GM18909 (cell line): Measurements from ENCODE around the gene DISC1.

Source experiments
- ATAC-seq: cut with Tn5 transposase; IDR thresholded peaks from one replicate; pipeline ENCODE4 v1.9.1; 2021; ENCODE audit warnings: mild to moderate bottlenecking; ENCODE audit not compliant: unreplicated experiment, poor library complexity

Gene DISC1

DNA sequence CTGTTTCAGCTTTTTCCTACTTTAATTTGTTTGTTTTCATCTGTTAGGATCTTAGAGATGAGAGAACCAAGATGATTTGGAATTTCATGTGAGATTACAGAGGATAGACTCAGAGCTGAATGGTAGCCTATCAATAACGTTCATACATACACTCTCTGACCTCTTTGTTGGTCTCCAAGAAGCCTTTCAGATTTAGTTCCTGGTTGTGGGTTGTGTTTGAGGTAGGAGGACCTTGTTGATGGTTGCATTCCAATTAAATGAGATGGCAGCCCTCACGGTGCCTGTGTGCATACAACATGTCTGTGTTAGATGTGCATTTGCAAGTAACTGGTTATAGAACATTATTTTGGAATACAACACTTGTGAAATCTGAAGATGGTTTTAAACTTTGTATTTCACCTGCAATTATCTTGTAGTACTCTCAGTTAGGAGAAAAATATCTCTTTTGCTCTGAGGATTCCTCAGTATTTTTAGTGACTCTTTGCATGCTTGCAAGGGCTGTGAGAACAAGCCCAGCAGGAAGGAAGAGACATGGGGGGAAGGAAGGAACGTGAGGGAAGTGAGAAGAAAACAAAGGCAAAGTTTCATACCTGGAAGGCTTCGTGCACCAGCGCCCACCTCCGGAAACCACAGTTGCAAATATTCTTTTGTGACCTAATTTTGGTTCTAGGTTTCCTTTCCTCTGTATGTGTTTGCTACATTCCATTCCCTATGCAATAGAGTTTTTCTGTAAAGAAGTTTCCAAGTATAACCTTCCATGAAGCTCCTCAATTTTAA, 291.8 kb downstream of the DISC1 start:
- no peak for ATAC-seq

DNA sequence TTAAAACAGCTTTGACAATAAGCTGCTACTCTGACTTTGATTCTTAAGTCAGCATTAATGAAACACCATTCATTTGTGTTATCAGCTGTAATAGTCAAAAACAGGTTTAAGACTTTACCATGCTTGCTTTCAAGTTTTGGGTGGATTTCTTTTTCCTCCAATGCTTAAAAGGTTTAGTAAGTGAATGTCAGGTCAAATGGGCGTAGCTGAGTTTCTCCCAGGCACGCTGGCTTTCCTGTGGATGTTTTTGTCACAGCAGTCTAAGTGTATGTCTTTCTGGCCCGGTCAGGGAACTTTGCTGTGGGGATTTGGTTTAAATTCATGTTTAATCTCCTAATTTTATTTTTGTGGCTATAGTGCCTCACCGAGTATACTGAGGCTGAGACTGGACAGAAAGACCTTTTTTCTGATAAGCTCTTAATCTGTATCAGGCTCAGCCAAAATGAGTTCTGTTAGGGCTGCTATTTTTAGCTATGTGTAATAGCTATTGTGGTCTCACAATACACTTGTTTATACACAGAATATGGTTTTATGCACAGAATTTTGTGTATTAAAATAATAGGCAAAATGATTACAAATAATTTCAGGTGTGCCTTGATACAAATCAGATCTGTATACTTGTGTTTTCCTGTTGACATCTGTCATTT, 292.8 kb downstream of the DISC1 start:
- no peak for ATAC-seq

DNA sequence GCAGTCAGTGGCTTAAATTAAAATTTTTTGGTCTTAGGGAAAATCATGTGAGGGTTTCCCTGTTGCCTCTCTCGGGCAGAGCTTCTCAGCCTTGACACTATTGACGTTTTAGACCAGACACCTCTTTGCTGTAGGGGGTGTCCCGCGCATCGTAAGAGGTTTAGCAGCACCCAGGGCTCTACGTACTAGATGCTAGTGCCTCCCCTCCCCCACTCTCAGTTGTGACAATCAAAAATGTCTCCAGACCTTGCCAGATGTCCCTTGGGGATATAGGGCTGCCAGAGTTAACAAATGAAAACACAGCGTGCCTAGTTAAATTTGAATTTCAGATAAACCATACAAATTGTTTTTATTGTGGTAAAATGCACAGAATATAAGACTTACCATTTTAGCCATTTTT, 293.3 kb downstream of the DISC1 start:
- ATAC-seq = no peak

DNA sequence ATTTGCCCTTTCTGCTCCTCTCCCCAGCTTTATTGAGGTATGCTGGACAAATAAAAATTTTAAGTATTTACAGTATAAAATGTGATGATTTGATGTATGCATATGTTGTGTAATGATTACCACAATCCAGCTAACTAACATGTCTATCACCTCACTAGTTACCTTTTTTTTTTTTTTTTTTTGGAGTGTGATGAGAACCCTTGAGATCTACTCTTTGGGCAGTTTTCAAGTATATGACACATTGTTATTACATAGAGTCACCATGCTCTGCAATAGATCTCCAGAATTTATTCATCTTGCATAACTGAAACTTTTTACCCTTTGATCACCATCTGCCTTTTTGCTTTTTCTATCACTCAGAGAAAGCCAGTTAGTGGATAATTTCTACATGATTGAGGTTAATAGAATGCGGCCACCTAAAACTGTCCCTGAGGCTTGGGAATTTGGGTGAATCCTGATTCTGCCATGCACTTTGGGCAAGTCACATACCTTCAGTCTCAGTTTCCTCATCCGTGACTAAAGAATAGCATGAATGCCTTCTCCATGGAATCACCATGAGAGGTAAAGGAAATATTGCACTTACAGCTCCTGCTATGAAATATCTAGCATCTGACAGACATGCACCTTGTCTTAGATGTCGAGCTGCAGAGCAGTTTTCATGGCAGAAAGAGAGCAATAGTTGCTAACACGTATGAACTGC, 295.2 kb downstream of the DISC1 start:
- ATAC-seq = no peak

DNA sequence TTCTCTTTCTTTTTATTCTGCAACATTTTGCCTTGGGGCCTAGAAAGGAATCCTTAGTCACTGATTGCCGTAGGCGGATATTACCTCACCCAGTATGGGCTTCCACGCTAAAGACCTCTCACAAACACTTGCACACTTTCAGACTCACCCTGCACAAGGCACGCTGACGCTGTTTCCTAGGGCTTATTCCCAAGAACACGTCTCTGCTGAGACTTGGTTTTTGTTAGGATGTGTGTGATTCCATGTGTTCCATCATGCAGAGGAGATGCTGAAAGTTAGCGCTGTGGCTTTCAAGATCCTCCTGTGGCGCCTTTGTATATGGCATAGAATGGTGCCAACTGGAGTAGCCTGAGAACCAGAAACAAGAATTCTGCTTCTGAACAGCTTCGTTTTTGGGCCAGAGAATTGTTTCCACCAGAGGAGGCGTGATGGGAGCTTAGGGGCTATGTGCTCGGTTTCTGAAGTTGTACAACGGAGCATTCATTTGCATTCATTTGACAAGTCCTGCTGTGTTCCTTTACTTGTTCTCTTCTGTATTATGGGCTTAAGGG, 297.0 kb downstream of the DISC1 start:
- no peak for ATAC-seq

DNA sequence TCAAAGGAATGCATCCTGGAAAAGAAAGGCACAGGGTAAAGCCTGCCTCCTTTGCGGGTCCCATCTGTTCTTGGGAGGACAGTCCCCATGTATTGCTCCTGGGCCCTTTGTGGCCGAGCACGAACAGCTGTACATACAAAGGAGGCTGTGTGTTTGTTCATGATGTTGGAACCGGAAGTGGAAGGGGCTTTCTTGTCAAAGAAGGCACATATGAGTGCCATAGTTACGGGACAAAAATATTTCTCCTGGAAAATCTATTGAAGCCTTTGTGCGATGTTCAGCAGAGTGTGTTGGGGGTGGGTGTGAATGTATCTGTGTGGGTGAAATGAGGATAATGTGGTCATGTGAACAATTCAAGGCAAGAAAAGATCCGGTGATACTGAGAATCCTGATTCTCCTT, 297.6 kb downstream of the DISC1 start:
- ATAC-seq = no peak

DNA sequence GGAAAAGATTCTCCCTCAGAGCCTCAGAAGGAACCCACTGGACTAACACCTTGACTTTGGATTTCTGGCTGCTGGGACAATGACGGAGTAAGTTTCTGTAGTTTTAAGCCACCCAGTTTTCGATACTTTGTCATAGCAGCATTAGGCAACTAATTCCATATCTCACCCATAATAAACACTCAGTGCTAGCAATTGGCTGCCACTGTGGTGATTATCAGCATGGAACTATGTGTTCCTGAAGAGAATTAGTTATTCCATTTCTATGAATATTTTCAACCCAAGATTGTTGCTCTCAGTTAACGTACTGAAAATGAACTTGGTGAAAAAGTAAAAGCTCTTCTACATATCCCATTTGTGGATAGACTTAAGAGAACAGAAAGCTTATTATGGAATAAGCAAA, 299.3 kb downstream of the DISC1 start:
- ATAC-seq = no peak

DNA sequence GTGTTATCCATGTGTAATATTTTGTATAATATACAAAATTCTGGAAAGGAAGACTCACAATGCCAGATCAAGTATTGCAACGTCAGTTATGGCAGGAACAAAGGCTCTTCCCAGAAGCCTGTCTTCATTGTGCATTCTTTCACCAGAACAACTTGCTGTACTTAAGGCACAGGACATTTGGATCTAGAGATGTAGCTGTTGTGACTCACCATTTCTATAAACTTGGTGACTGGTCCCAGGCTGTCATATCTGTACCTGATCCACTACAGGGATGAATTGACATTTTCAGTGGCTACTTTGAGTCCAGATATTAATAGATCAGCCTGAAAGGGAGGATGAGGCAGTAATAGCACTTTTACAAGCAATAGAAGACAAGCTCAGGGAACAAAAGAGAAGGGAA, 299.8 kb downstream of the DISC1 start:
- no peak for ATAC-seq

DNA sequence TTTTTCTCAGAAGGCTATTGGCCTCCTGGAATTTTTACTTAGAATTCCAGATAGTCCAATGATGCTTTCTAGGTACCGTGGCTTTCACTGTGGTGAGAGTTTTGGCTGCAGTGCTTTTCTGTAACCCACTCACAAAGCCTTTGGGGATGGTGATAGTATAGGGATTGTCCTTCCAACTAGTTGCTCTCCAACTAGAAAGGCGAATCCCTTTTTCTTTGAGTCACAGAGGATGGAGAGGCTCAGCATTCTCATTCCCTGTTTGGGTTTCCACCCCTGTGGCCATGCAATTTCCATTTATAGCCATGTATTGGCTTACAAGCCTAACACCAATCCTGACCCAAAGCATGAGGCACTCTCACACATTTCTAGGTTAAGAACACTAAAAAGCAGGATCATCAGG, 300.3 kb downstream of the DISC1 start:
- no peak for ATAC-seq

DNA sequence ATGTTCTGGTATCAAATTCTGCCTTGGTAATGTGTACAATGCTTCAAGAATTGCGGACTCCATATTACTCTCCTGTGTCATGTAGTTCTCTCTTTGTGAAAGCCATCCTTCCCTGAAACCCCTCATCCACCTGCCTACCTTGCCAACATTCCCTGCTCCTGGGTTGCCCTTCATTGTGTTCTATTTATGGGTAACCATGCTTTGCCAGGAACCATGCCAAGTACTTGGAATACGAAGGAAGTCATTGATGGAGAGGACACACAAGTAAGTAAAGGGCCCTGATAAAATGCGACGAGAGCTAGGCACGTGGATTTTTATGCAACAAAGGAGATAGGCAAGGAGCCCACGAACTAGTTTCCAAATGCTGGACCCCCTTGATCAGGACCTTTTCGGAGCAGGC, 300.8 kb downstream of the DISC1 start:
- ATAC-seq = no peak

DNA sequence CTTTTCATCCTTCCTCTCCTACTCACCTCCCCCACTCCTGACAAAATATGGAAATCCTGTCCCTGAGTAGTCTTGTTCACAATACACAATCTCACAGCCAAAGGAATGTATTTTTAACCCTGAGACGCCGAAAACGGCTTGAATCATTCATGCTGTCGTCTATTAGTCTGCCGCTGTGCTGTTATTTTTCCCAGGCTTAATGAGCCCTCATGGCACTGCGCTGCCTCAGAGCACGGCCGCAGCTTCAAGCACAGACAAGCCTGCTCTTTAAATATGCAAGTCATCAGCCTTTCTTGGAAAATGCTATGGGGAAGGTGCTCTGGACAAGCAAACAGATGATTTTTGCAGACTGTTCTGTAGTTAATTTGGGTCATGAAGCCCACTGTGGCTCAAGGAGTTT, 302.7 kb downstream of the DISC1 start:
- no peak for ATAC-seq

DNA sequence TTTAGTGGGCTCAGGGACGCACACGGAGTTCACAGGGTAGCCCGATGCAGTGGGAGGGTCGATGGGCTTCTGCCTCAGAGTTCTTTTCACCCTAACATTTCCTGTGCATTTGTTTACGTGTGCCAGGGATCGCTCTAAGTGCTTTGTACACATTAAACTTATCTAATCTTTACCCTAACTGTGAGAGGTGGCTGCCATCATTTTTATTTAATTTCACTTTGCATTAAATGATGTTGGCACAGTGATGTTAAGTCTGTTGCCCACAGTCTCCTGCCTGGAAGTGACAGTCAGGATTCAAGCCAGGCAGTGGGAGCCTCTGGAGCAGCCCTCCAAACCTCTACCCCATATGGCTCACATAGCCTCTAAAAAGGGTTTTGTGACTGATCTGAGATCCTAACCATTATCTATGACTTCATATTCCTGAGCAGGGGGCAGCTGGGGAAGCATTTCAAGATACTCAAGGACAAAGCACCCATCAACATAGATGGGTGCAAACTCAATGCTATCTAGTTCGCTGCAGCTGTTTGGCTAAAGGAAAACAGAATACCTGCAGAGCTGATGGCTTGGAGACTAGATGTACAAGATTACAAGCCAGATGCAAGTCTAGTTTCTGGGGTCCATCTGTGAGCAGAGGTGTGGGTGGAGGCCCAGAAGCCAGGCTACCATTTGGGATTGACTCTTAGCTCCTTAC, 303.8 kb downstream of the DISC1 start:
- no peak for ATAC-seq

DNA sequence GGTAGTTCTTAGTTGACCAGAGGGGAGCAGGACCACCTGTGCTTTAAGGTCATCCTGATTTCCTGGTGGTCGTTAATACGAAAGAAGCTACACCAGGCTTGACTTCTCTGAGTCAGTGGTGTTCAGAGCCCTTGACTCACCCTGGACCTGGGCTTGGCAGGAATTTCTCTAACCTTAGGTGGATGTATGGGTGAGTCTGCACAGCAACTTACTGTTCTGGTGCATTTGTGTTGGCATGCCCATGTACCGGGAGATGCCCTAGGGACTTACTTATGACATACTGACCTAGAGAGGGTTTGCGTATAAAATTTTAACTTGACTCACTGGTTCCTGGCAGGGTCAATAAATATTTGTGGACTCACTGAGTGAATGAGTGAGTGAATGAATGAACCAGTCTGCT, 304.6 kb downstream of the DISC1 start:
- ATAC-seq = no peak

DNA sequence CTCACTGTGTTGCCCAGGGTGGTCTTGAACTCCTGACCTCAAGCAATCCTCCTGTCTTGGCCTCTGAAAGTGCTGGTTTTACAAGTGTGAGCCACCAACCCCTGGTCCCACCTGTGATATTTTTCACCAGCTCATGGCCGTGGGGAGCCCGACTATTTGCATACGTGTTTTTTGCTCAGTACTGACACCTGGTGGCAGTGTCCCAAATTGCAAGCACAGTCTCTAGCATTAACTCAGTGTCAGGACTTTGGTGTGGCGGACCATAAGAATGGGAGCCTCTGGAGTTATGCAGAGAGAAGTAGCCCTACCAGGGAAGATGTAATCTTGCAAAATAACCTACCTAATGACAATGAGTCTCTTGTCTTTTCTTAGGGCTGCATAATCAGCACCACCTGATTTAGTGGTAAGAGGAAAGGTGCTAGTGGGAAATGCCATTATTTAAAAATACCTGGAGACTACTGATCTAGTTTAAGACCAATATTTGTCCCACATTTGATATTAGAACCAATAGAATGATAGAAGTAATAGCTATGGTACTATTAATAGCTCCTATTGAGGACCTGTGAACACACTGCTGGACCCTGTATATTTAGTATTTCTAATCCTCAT, 305.4 kb downstream of the DISC1 start:
- no peak for ATAC-seq

DNA sequence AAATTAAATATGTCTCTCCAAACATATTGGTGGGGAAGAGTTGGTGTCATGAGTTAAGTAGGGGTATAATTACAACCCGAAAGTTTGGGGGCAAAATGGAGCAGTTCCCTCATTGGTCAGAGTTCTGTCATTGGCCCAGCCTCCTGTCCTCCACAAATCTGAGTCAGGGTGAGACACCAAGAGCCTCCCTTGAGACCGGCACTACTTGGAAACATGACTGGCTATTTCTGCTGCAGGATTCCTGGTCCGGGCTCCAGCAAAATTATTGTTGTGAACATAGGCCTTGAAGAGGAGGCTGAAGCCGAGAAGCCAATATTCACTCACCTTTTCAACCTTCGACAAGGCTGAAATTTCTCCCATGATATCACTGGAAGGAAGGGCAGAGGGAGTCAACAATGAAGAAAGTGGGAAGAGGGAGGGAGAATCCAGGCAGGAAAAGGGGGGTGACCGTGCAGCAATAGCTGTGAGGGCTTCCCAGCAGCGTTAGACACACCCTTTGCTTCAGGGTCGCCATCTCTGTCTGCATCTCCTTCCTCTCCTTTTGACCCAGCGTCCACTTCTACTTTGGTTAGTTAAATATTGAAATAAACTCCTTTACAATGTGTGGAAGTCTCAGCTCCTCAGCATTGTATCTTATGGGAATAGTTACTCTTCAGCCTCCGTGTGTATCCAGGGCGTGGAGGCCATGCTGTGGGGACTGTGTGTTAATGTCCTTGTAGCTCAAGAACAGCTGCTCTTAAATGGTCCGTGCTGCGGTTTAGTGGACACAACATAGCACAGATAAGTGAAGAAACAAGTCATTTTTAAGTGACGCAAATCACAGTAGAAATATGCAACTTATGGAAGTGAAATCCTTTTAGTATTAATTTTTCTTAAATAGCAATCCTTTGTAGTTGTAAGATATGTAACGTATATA, 307.4 kb downstream of the DISC1 start:
- ATAC-seq = no peak

DNA sequence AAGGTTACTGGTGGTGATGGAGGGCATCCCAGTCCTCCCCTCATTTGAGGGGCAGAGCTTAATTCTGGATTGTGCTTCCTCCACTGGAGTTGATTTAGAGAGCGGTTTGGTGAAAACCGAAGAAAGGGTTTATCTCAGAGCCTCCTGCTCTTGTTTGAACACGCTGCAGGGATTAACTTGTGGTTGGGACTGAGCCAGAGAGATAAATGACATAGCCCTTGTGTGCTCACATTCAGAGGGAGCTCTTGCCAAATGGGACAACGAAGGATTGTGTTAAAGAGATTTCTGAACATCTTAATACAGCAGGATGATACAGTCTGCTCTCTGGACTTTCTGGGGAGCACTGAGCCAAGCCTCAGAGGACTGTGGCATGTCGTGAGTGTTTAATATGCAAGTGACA, 308.2 kb downstream of the DISC1 start:
- no peak for ATAC-seq

DNA sequence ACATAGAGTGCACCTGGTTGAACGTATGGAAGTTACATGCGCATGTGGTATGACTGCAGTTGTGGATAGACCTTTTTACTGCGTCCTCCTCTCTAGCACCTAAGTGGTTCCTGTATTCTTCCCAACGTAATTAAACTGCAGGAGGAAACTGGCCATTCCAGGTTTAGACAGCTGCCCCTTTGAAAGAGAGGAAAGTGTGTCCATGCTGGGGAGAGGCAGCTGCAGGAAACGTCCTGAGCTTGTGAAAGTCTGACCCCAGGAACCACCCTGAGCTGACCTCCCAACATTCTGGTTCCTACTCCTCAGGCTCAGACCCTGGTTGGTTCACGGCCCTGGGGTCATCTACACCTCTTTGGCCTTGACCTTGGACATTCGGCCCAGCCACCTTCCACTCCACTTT, 309.3 kb downstream of the DISC1 start:
- no peak for ATAC-seq

DNA sequence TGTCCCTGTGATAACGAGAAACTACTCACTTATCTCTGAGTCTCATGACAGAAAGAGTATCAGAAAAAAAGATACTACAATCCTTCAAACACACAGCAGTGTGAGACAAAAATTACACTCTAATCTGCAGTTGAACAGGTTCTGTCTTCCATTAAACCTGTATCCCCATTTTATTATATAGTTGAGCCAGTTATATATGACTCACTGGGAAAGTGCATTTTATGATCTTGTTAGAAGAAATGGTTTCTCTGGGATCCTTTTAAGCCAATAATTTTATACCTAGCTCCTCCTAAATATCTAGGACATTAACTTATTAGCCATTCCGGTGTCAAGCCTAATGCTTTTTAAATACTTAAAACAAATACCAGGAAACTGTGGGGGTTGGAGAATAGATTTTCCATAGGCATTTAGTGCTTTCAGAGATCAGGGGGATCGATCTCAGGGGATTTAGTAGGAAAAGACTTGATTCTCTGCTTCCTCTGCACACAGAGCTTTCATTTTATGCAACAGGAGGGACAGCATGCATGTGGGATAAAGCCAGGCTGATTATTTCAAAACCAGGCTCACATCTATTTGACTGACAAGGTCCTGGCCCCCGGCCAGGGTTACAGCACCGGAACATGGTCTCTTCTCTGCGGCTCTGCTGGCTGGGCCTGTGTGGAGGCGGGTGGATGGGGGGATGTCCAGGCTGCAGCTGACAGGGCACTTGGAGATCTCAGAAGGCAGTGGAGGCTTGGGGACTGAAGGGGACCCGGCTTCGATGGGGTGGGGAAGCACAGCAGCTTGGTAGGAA, 310.6 kb downstream of the DISC1 start:
- no peak for ATAC-seq

DNA sequence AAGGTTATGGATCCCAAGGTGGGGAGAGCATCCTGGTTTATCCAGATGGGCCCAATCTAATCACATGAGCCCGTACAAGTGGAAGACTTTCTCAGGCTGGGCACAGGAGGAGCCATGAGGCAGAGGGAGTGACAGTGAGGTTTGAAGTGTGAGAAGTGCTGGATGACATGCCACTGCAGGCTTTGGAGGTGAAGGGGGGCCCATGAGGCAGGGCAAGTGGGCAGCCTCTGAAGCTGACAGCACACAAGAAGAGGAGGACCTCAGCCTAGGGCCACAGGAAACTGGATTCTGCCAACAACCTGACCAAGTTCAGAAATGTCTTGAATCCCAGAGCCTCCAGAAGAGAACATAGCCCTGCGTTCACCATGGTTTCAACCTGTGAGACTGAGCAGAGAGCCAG, 311.6 kb downstream of the DISC1 start:
- no peak for ATAC-seq
